ENCODE measurements around the gene EP400.
"Not testable (repeated sequence)": the region's sequence is repeated elsewhere in the genome, so short reads cannot be mapped to it uniquely, and the experiment has no call there.

EP400 gene

DNA sequence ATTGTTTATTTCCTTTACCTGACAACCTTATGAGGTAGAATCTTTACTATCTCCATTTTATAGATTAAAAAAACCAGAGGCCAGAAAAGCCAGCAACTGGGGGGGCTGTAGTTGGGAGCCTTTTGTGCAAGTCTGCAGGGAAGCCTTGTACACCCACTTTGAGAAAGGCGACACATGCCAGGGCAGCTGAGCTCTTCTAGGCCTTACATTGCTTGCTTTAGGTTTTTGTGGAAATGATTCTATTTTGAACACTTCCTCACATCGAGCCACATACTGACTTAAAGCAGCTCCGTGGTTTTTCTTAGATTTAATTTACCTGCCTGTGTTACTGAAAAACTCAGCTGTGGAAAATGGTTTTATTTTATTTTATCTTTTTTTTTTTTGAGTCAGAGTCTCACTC is 34.6 kb downstream of the EP400 start:
- H3K9ac ChIP-seq (ENCODE audit: low read length in 5 of 5), result no peak overlapping the region
- H3K9me3 ChIP-seq (ENCODE audit: control insufficient read depth in 5 of 5, low read length in 5 of 5), result no peaks in the 10 kb centered on the region
- no peak overlapping the region for H3K27ac ChIP-seq (ENCODE audit: low read depth, low read length)
- peaks cover 0 to 92% (median 82%) of the 10 kb centered on the region in 5 donors for H3K36me3 ChIP-seq (ENCODE audit: control insufficient read depth in 5 of 5, insufficient read depth in 5 of 5, low read length in 5 of 5)
- no peak overlapping the region for H3K4me3 ChIP-seq (ENCODE audit: low read depth in 1 of 5, low read length in 5 of 5)
- no peaks in the 10 kb centered on the region for H3K27me3 ChIP-seq (ENCODE audit: control insufficient read depth in 5 of 5, insufficient read depth in 4 of 5, low read length in 5 of 5)
- H3K4me1 ChIP-seq (ENCODE audit: control insufficient read depth in 5 of 5, insufficient read depth in 5 of 5, low read length in 5 of 5), result peaks cover 3 to 16% (median 11%) of the 10 kb centered on the region in 5 donors

DNA sequence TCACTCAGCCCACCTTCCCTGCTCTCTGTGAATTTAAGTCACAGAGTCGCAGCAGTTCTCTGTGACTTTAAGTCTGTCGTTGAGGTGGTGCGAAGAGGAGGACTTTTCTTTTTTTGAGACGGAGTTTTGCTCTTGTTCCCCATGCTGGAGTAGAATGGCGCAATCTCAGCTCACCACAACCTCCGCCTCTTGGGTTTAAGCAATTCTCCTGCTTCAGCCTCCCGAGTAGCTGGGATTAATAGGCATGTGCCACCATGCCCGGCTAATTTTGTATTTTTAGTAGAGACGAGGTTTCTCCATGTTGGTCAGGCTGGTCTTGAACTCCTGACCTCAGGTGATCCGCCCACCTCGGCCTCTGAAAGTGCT is 35.8 kb downstream of the EP400 start:
- not testable (repeated sequence) for H3K27ac ChIP-seq (ENCODE audit: low read depth, low read length); H3K4me3 ChIP-seq (ENCODE audit: low read depth in 1 of 5, low read length in 5 of 5)
- H3K36me3 ChIP-seq (ENCODE audit: control insufficient read depth in 5 of 5, insufficient read depth in 5 of 5, low read length in 5 of 5), result peaks cover 0 to 93% (median 81%) of the 10 kb centered on the region in 5 donors

DNA sequence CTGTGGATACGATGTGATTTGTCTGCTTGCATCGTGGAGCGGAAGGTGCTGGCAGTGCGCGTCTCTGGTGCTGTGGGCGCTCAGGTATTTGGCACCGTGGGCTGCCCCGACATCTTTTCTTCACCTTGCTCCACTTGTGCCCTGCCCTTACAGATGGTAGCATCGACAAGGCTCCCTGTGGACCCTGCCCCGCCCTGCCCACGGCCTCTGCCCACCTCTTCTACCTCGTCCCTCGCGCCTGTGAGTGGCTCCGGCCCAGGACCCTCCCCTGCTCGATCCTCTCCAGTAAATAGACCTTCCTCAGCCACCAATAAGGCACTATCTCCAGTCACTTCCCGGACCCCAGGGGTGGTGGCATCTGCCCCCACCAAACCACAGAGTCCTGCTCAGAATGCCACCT is 36.6 kb downstream of the EP400 start:
- H3K4me3 ChIP-seq (ENCODE audit: low read depth in 1 of 5, low read length in 5 of 5), result no peak overlapping the region
- no peaks in the 10 kb centered on the region for H3K27me3 ChIP-seq (ENCODE audit: control insufficient read depth in 5 of 5, insufficient read depth in 4 of 5, low read length in 5 of 5)
- H3K36me3 ChIP-seq (ENCODE audit: control insufficient read depth in 5 of 5, insufficient read depth in 5 of 5, low read length in 5 of 5), result peaks cover 0 to 93% (median 81%) of the 10 kb centered on the region in 5 donors
- no peaks in the 10 kb centered on the region for H3K9me3 ChIP-seq (ENCODE audit: control insufficient read depth in 5 of 5, low read length in 5 of 5)
- peaks cover 3 to 16% (median 11%) of the 10 kb centered on the region in 5 donors for H3K4me1 ChIP-seq (ENCODE audit: control insufficient read depth in 5 of 5, insufficient read depth in 5 of 5, low read length in 5 of 5)
- H3K9ac ChIP-seq (ENCODE audit: low read length in 5 of 5), result no peak overlapping the region
- no peak overlapping the region for H3K27ac ChIP-seq (ENCODE audit: low read depth, low read length)

More for the DNA sequence above, 35.8 kb downstream of the EP400 start:
- peaks cover 3 to 16% (median 11%) of the 10 kb centered on the region in 5 donors for H3K4me1 ChIP-seq (ENCODE audit: control insufficient read depth in 5 of 5, insufficient read depth in 5 of 5, low read length in 5 of 5)
- not testable (repeated sequence) for H3K9ac ChIP-seq (ENCODE audit: low read length in 5 of 5); H3K9me3 ChIP-seq (ENCODE audit: control insufficient read depth in 5 of 5, low read length in 5 of 5); H3K27me3 ChIP-seq (ENCODE audit: control insufficient read depth in 5 of 5, insufficient read depth in 4 of 5, low read length in 5 of 5)

DNA sequence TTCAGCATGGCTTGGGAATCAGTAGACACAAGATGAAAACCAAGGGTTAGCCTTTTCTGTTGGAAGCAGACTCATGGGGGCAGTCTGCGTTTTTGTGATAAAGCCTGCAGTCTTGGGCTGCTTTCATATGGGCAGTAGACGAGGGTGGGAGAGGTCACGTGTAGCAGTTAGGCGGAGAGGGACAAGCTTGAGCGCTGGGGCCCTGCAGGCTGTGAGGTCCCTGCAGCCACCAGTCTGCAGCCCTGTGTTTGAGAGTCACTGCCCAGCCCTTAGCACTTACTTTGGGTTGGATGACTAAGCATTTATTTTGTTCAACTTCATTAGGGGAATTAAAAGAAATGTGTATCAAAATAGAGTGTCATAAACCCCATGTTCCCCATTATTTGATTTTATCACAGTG is 37.2 kb downstream of the EP400 start:
- Histone ChIP-seq H3K4me3 (ENCODE audit: low read depth in 1 of 5, low read length in 5 of 5) (no peak overlapping the region), H3K27ac (ENCODE audit: low read depth, low read length) (no peak overlapping the region), H3K27me3 (ENCODE audit: control insufficient read depth in 5 of 5, insufficient read depth in 4 of 5, low read length in 5 of 5) (no peaks in the 10 kb centered on the region), H3K9ac (ENCODE audit: low read length in 5 of 5) (no peak overlapping the region), H3K4me1 (ENCODE audit: control insufficient read depth in 5 of 5, insufficient read depth in 5 of 5, low read length in 5 of 5) (peaks cover 3 to 16% (median 11%) of the 10 kb centered on the region in 5 donors), H3K9me3 (ENCODE audit: control insufficient read depth in 5 of 5, low read length in 5 of 5) (no peaks in the 10 kb centered on the region), H3K36me3 (ENCODE audit: control insufficient read depth in 5 of 5, insufficient read depth in 5 of 5, low read length in 5 of 5) (peaks cover 0 to 92% (median 79%) of the 10 kb centered on the region in 5 donors)

DNA sequence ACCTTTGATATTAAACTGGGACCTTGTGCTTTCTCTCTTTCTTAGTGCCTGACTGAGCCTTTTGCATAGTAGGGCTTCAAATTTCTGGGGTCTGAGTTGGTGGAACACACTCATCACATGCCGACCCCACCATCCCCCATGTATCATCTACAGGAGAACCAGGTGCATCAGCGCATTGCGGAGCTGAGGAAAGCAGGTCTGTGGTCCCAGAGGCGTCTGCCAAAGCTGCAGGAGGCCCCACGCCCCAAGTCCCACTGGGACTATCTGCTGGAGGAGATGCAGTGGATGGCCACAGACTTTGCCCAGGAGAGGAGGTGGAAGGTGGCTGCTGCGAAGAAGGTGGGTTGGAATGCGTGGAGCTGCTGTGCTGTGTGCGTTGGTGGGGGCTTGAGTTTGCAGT is 37.8 kb downstream of the EP400 start:
- H3K9ac ChIP-seq (ENCODE audit: low read length in 5 of 5), result no peak overlapping the region
- peaks cover 3 to 16% (median 11%) of the 10 kb centered on the region in 5 donors for H3K4me1 ChIP-seq (ENCODE audit: control insufficient read depth in 5 of 5, insufficient read depth in 5 of 5, low read length in 5 of 5)
- H3K27me3 ChIP-seq (ENCODE audit: control insufficient read depth in 5 of 5, insufficient read depth in 4 of 5, low read length in 5 of 5), result no peaks in the 10 kb centered on the region
- H3K9me3 ChIP-seq (ENCODE audit: control insufficient read depth in 5 of 5, low read length in 5 of 5), result no peaks in the 10 kb centered on the region
- H3K4me3 ChIP-seq (ENCODE audit: low read depth in 1 of 5, low read length in 5 of 5), result no peak overlapping the region
- no peak overlapping the region for H3K27ac ChIP-seq (ENCODE audit: low read depth, low read length)
- peaks cover 0 to 92% (median 79%) of the 10 kb centered on the region in 5 donors for H3K36me3 ChIP-seq (ENCODE audit: control insufficient read depth in 5 of 5, insufficient read depth in 5 of 5, low read length in 5 of 5)

DNA sequence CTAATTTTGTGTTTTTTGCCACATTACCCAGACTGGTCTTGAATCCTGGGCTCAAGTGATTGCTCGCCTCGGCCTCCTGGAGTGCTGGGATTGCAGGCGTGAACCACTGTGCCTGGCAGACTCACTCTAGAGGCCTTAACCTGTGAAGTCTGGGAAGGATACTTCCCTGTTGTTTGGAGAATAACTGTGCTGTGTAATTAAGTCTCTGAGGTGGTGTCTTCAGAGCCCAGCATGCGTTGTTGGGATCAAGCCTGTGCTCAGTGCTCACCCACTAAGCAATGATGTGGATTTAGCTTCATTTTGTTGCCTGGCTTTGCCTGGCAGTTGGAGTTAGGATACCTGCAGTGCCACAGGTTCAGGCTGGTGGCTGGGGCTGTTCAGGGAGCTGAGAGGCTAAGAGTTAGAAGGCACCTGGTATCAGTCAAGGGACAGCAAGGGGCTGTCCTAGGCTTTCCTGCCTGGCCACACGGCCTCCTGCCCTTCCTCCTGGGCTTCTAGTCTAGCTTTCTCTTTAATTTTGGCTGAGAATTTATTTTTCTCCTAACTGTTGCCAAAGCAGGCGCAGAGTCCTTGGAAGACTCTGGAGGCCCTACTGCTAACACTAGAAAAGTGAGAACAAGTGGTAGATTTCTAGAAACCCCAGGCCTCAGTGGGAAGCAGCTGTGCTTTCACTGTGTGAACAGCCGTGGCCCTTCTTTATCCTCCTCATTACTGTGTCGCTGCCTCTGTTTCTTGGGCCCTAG is 38.5 kb downstream of the EP400 start:
- H3K4me1 ChIP-seq (ENCODE audit: control insufficient read depth in 5 of 5, insufficient read depth in 5 of 5, low read length in 5 of 5), result peaks cover 3 to 16% (median 11%) of the 10 kb centered on the region in 5 donors

DNA sequence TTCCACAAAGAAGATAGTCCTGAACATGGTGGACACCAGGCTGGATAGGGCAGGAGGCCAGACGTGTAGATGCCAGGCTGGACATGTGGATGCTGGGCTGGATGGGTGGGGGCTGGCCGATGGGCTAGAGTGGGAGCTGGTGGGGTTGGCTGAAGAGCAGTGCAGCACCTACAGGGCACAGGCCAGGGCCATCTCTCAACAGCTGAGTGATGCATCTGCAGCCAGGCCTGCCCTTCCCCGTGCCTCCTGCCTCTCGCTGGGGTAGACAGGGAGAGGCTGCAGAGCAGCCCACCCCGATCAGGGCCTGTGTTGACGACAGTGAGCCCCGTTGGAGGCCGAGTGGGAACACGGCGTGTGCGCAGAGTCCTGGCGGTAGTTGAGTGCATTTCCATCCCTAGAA is 39.3 kb downstream of the EP400 start:
- Histone ChIP-seq H3K4me3 (ENCODE audit: low read depth in 1 of 5, low read length in 5 of 5) (no peak overlapping the region), H3K9me3 (ENCODE audit: control insufficient read depth in 5 of 5, low read length in 5 of 5) (no peaks in the 10 kb centered on the region), H3K36me3 (ENCODE audit: control insufficient read depth in 5 of 5, insufficient read depth in 5 of 5, low read length in 5 of 5) (peaks cover 0 to 93% (median 83%) of the 10 kb centered on the region in 5 donors), H3K9ac (ENCODE audit: low read length in 5 of 5) (peak overlapping the region in 1 of 5 donors; percentile 56), H3K4me1 (ENCODE audit: control insufficient read depth in 5 of 5, insufficient read depth in 5 of 5, low read length in 5 of 5) (peaks cover 3 to 16% (median 11%) of the 10 kb centered on the region in 5 donors), H3K27me3 (ENCODE audit: control insufficient read depth in 5 of 5, insufficient read depth in 4 of 5, low read length in 5 of 5) (no peaks in the 10 kb centered on the region), H3K27ac (ENCODE audit: low read depth, low read length) (no peak overlapping the region)

More for the DNA sequence above, 38.5 kb downstream of the EP400 start:
- no peaks in the 10 kb centered on the region for H3K9me3 ChIP-seq (ENCODE audit: control insufficient read depth in 5 of 5, low read length in 5 of 5)
- no peak overlapping the region for H3K27ac ChIP-seq (ENCODE audit: low read depth, low read length)
- H3K36me3 ChIP-seq (ENCODE audit: control insufficient read depth in 5 of 5, insufficient read depth in 5 of 5, low read length in 5 of 5), result peaks cover 0 to 93% (median 81%) of the 10 kb centered on the region in 5 donors
- no peak overlapping the region for H3K4me3 ChIP-seq (ENCODE audit: low read depth in 1 of 5, low read length in 5 of 5)
- H3K27me3 ChIP-seq (ENCODE audit: control insufficient read depth in 5 of 5, insufficient read depth in 4 of 5, low read length in 5 of 5), result no peaks in the 10 kb centered on the region
- H3K9ac ChIP-seq (ENCODE audit: low read length in 5 of 5), result peak overlapping the region in 2 of 5 donors; percentile 21 to 56

DNA sequence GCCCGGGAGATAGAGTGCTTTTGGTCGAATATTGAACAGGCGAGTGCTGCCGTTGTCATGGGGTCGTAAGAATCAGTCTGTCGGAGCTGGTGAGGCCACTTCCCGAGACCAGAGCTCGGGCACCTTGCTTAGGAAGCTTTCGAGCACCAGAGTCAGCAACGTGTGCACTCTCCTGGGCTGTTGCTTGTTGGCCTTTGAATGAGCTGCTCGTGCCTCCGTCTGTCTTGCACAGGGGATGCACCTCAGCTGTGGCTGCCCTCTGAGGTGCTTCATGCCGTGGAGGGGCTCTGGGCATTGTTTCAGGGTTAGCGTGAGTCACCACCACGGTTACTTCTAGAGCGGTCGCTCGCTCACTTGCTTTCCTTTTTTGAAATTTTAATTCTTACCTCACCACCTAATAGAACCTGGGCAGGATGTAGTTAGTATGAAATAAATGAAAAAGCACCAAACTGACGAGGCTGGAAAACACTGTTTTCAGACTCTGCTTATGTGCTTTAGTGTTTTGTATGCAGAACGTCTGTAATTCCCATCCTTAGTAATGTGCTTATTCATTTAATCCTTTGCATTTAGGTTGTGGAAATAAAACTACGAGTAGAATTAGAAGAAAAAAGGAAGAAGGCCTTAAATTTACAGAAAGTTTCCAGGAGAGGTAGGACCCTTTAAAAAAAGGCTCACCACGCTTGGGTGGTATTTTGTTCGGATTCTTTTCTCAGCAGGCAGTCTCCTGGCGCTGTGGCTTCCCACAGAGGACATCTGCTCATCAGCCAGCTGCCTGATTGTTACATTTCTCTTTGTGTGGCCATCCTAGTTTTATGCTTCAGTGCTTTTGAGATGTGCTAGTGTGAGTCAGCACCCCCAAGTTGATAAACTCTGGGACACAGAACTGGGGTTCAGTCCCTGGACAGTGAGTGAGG is 40.6 kb downstream of the EP400 start:
- Histone ChIP-seq H3K9ac (ENCODE audit: low read length in 5 of 5) (no peak overlapping the region), H3K4me3 (ENCODE audit: low read depth in 1 of 5, low read length in 5 of 5) (no peak overlapping the region), H3K9me3 (ENCODE audit: control insufficient read depth in 5 of 5, low read length in 5 of 5) (peaks cover 0 to 3% (median 0%) of the 10 kb centered on the region in 5 donors), H3K36me3 (ENCODE audit: control insufficient read depth in 5 of 5, insufficient read depth in 5 of 5, low read length in 5 of 5) (peaks cover 3 to 97% (median 88%) of the 10 kb centered on the region in 5 donors), H3K27me3 (ENCODE audit: control insufficient read depth in 5 of 5, insufficient read depth in 4 of 5, low read length in 5 of 5) (peaks cover 0 to 4% (median 0%) of the 10 kb centered on the region in 5 donors), H3K27ac (ENCODE audit: low read depth, low read length) (no peak overlapping the region), H3K4me1 (ENCODE audit: control insufficient read depth in 5 of 5, insufficient read depth in 5 of 5, low read length in 5 of 5) (peaks cover 8 to 16% (median 11%) of the 10 kb centered on the region in 5 donors)

DNA sequence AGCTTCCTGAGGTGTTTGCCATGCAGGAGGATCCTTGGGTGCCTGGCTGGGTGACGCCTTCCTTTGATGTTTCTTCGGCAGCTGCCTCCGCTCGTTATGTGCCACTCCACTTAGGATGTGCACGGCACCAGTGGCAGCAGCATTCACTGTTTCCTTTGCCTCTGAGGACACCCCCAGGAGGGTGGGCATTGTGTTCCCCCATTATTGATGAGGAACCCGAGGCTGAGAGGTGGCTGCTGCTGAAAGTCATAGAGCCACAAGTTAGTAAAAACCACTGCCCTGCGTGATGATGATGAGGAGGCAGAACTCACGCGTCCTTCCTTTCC is 41.2 kb downstream of the EP400 start:
- Histone ChIP-seq H3K9ac (ENCODE audit: low read length in 5 of 5) (no peak overlapping the region), H3K27ac (ENCODE audit: low read depth, low read length) (no peak overlapping the region), H3K36me3 (ENCODE audit: control insufficient read depth in 5 of 5, insufficient read depth in 5 of 5, low read length in 5 of 5) (peaks cover 3 to 97% (median 91%) of the 10 kb centered on the region in 5 donors), H3K27me3 (ENCODE audit: control insufficient read depth in 5 of 5, insufficient read depth in 4 of 5, low read length in 5 of 5) (peaks cover 0 to 4% (median 0%) of the 10 kb centered on the region in 5 donors), H3K9me3 (ENCODE audit: control insufficient read depth in 5 of 5, low read length in 5 of 5) (peaks cover 0 to 6% (median 0%) of the 10 kb centered on the region in 5 donors), H3K4me1 (ENCODE audit: control insufficient read depth in 5 of 5, insufficient read depth in 5 of 5, low read length in 5 of 5) (peaks cover 9 to 16% (median 12%) of the 10 kb centered on the region in 5 donors), H3K4me3 (ENCODE audit: low read depth in 1 of 5, low read length in 5 of 5) (no peak overlapping the region)
